GM12878 (cell line): ENCODE results near the gene VWA8. TPM values are rescaled to one million over a fixed set of nuclear protein-coding genes. Genes with fewer than 3 reads are reported as not detected.

ENCODE experiments used
- ATAC-seq: fragments of 200-7000 bp; cut with Tn5 transposase; 3 replicates; pipeline ENCODE4 v1.9.1; 2020; ENCODE audit warnings: mild to moderate bottlenecking, moderate library complexity
- BruUV-seq: library from RNA; stranded (reverse); fragments of 400-500 nt; replicated peaks from 2 replicates; lab custom pipeline; 2021; lab: Mats Ljungman, UMichigan
- CTCF ChIA-PET: fragments of 300-600 bp; sonication (Branson Sonifier 250); formaldehyde crosslinking; extraction: SDS; loops from one replicate; lab custom pipeline; 2021; ENCODE audit warnings: inconsistent platforms; lab: Yijun Ruan, JAX
- POLR2A ChIA-PET: fragments of 350-600 bp; formaldehyde crosslinking; extraction: SDS; loops from one replicate; lab custom pipeline; 2021; ENCODE audit warnings: inconsistent platforms; lab: Charles Lee
- RAD21 ChIA-PET: fragments of 300-600 bp; sonication (Branson Sonifier 250); formaldehyde crosslinking; loops from one replicate; lab custom pipeline; 2023; ENCODE audit warnings: antibody characterized with exemption; ENCODE audit not compliant: unreplicated experiment; lab: Charles Lee
- SMC1A ChIA-PET: fragments of 300-600 bp; sonication (Branson Sonifier 250); formaldehyde crosslinking; loops from one replicate; lab custom pipeline; 2023; ENCODE audit not compliant: unreplicated experiment, uncharacterized antibody; lab: Charles Lee
- DNase-seq: peaks from one replicate; pipeline ENCODE4 v3.0.0-alpha.2; 2011; ENCODE audit warnings: low read depth, low spot score
- FAIRE-seq: peaks from 3 replicates; lab custom pipeline; 2011; peaks lifted over from hg19 to GRCh38; lab: Jason Lieb, UNC
- H2AFZ ChIP-seq: 2 replicates; pipeline ENCODE4 v1.6.0; 2011; ENCODE audit warnings: low read depth, low read length, control low read depth; ENCODE audit not compliant: control insufficient read depth
- H3K27ac ChIP-seq: 2 replicates; pipeline ENCODE4 v1.5.1; 2011; ENCODE audit warnings: control low read depth; ENCODE audit not compliant: control insufficient read depth, insufficient read depth
- H3K27me3 ChIP-seq, 2 experiments: replicated peaks in 1 of 2; 2 replicates each; pipeline versions ENCODE4 v1.6.0 to v1.6.1; 2011; ENCODE audit warnings: low read length in 1 of 2; ENCODE audit not compliant: control insufficient read depth in 2 of 2, insufficient read depth in 2 of 2
- H3K36me3 ChIP-seq, 2 experiments: 2 replicates each; pipeline ENCODE4 v1.5.1; 2011; ENCODE audit warnings: low read length in 1 of 2; ENCODE audit not compliant: control insufficient read depth in 2 of 2, insufficient read depth in 2 of 2
- H3K4me1 ChIP-seq: 2 replicates; pipeline ENCODE4 v1.6.1; 2011; ENCODE audit warnings: mild to moderate bottlenecking, low read length, moderate library complexity, mixed read lengths; ENCODE audit not compliant: control insufficient read depth, insufficient read depth
- H3K4me2 ChIP-seq: 2 replicates; pipeline ENCODE4 v1.6.0; 2011; ENCODE audit warnings: control low read depth; ENCODE audit not compliant: control insufficient read depth, insufficient read depth
- H3K4me3 ChIP-seq: fragments of 200-600 bp; sonication (generic); 2 replicates; pipeline ENCODE4 v1.5.1; 2016
- H3K79me2 ChIP-seq: 2 replicates; pipeline ENCODE4 v1.6.0; 2011; ENCODE audit warnings: low read length; ENCODE audit not compliant: control insufficient read depth, insufficient read depth
- H3K9ac ChIP-seq: 2 replicates; pipeline ENCODE4 v1.8.0; 2011; ENCODE audit warnings: low read length, control low read depth, mixed read lengths; ENCODE audit not compliant: control insufficient read depth, insufficient read depth
- H3K9me3 ChIP-seq: replicated peaks from 3 replicates; pipeline ENCODE4 v1.5.1; 2011; ENCODE audit warnings: mild to moderate bottlenecking, low read length; ENCODE audit not compliant: control insufficient read depth, insufficient read depth
- H4K20me1 ChIP-seq: 2 replicates; pipeline ENCODE4 v1.6.0; 2011; ENCODE audit not compliant: control insufficient read depth, insufficient read depth
- ATF7 ChIP-seq: fragments of 450-650 bp; IDR thresholded peaks from 2 replicates; pipeline ENCODE4 v1.6.1; 2016; ENCODE audit warnings: low read depth, mild to moderate bottlenecking
- BRCA1 ChIP-seq: IDR thresholded peaks from 2 replicates; pipeline ENCODE4 v1.6.1; 2011; ENCODE audit warnings: low read depth, low read length, improper control_type of control experiment
- EGR1 ChIP-seq, 2 experiments: IDR thresholded peaks; 1 replicate in 1 of 2; 2 replicates in 1 of 2; pipeline ENCODE4 v1.6.1; 2011 to 2012; ENCODE audit warnings: low read depth in 2 of 2, low read length in 2 of 2, borderline replicate concordance in 1 of 2, mild to moderate bottlenecking in 1 of 2, moderate library complexity in 1 of 2
- HCFC1 ChIP-seq: fragments of 150-350 bp; IDR thresholded peaks from 2 replicates; pipeline ENCODE4 v1.6.1; 2014; ENCODE audit warnings: low read length
- NFXL1 ChIP-seq: fragments of 450-650 bp; IDR thresholded peaks from 2 replicates; pipeline ENCODE4 v1.6.1; 2017; ENCODE audit warnings: antibody characterized with exemption, mild to moderate bottlenecking, borderline replicate concordance
- NR2F1 ChIP-seq: fragments of 450-650 bp; conservative IDR thresholded peaks from 2 replicates; pipeline ENCODE4 v1.6.1; 2017; ENCODE audit warnings: mild to moderate bottlenecking
- TCF3 ChIP-seq: IDR thresholded peaks from 2 replicates; pipeline ENCODE4 v1.6.1; 2012; ENCODE audit warnings: low read depth, mild to moderate bottlenecking, low read length, borderline replicate concordance; ENCODE audit not compliant: insufficient read depth
- WGBS: methylation state at CpG from one replicate; pipeline ENCODE4 v1.1.6; 2016; ENCODE audit warnings: low lambda C conversion rate; ENCODE audit not compliant: insufficient replicate concordance, insufficient coverage; ENCODE audit errors: missing lambda C conversion rate; 5-methylcytosine and 5-hydroxymethylcytosine counted together
- in situ Hi-C: fragments of 300-500 bp; cut with MboI; formaldehyde crosslinking; loops from 9 replicates; pipeline ENCODE4 v1.14.3; 2018; ENCODE audit warnings: mixed read lengths
- intact Hi-C: fragments of 100-400 bp; cut with micrococcal nuclease; formaldehyde crosslinking; loops from one replicate; pipeline ENCODE4 v1.14.2; 2022; ENCODE audit not compliant: unreplicated experiment
- polyA plus RNA-seq, 11 experiments: library from polyadenylated mRNA; depleted of rRNA in 4 of 11; unstranded in 6 of 11; stranded (reverse) in 5 of 11; fragments of >200 nt; fragmentation: Nextera tagmentation in 4 of 11; fragmentation: Illumina TruSeq in 1 of 11; extraction: Ambion mirVana in 4 of 11; extraction: Trizol in 1 of 11; gene quantifications; 1 replicate in 1 of 11; 2 replicates in 10 of 11; pipeline versions ENCODE4 v1.2.1 to v1.2.3, GENCODE V29; 2011 to 2016; ENCODE audit warnings: inconsistent platforms in 2 of 11, missing spikeins in 2 of 11, low read depth in 1 of 11
- total RNA-seq, 4 experiments: library from RNA; depleted of rRNA in 3 of 4; stranded (reverse); fragments of >200 nt in 3 of 4; fragmentation: Illumina TruSeq in 1 of 4; extraction: Trizol in 1 of 4; gene quantifications; 2 replicates each; pipeline versions ENCODE4 v1.2.1 to v1.2.3, GENCODE V29; 2013 to 2021
- TF ChIP-seq, protein P1 (sequence below): fragments of 450-650 bp; IDR thresholded peaks from 2 replicates; pipeline ENCODE4 v1.6.1; 2018; ENCODE audit warnings: borderline replicate concordance, mild to moderate bottlenecking; ENCODE audit not compliant: partially characterized antibody
- TF ChIP-seq, protein P2 (sequence below): IDR thresholded peaks from 2 replicates; pipeline ENCODE4 v1.6.1; 2011; ENCODE audit warnings: low read depth, low read length, improper control_type of control experiment, borderline replicate concordance
- TF ChIP-seq, protein P3 (sequence below): fragments of 450-650 bp; IDR thresholded peaks from 2 replicates; pipeline ENCODE4 v1.6.1; 2018; ENCODE audit warnings: mild to moderate bottlenecking, low read depth, moderate library complexity; ENCODE audit not compliant: partially characterized antibody
- TF ChIP-seq, protein P4 (sequence below): fragments of 450-650 bp; formaldehyde crosslinking; IDR thresholded peaks from 2 replicates; pipeline ENCODE4 v1.4.0; 2022; ENCODE audit warnings: mild to moderate bottlenecking, moderate library complexity
- TF ChIP-seq, protein P5 (sequence below): fragments of 450-650 bp; IDR thresholded peaks from 2 replicates; pipeline ENCODE4 v1.6.1; 2017; ENCODE audit warnings: borderline replicate concordance

The VWA8 gene
- total and polyA plus RNA-seq, 10 of the 15 experiments (the other 5 are each of a cell fraction or from before 2014, with no cell fraction given): 3.0 to 21.8 (median 13.5) TPM

DNA sequence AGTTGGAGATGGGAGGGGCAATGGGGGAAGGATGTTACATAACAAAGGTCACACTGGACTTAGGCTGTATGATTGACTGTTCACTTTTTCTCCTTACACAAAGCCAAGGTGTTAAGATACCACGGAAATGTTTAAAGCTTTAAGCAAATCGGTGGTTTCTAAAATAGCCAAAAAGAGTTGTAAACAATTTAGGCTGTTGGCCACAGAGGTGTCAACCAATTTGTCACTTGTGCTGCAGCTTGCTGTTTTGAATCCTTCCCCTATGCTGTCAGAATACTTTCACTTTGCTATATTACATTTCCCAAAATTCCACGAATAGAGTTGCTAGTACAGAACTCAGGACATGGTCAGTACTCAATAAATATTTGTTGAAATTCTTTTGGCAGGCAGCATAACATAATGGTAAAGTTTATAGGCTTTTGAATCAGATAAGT, 149.3 kb downstream of the VWA8 start:
- Histone ChIP-seq H3K79me2 (no peaks in the 10 kb centered on the region), H3K9ac (no peak overlapping the region), H3K4me1 (peaks cover 23% of the 10 kb centered on the region), H3K27me3 (no peaks in the 10 kb centered on the region), H3K36me3 (peaks cover 0 to 10% of the 10 kb centered on the region in 2 experiments; a peak in 1 of 4 replicates), H3K27ac (peak overlapping the region; percentile 40), H3K9me3 (no peaks in the 10 kb centered on the region; the same call in 2 of the 3 replicates), H2AFZ (no peak overlapping the region), H3K4me3 (no peak overlapping the region; the same call in 1 of the 2 replicates), H3K4me2 (peak overlapping the region; percentile 31), H4K20me1 (no peaks in the 10 kb centered on the region)
- ChIA-PET RAD21 (interaction anchor here (0.5 to 1.2 kb wide), 3 partner anchors 105 to 421 kb away, joined by 3 to 4 read pairs (median 3); no protein-coding TSS in a partner anchor), CTCF (interaction anchor here (1.2 kb wide), 1 partner anchor 11 kb away, joined by 4 read pairs; no protein-coding TSS in a partner anchor), SMC1A (interaction anchor here (1.0 to 2.1 kb wide), 5 partner anchors 11 to 106 kb away, joined by 3 to 5 read pairs (median 3); no protein-coding TSS in a partner anchor), POLR2A (no interaction called here)
- BruUV-seq: no TSS peak
- peak; percentile 56 for DNase-seq
- intact Hi-C loops (no loop called here), in situ Hi-C loops (no loop called here)
- peak; percentile 83 for ATAC-seq
- 0% methylated on average over 3 of the region's 3 CpGs for WGBS
- peak; percentile 59 for FAIRE-seq
- no peak for TF ChIP-seq NFXL1
- TF ChIP-seq, protein P1, sequence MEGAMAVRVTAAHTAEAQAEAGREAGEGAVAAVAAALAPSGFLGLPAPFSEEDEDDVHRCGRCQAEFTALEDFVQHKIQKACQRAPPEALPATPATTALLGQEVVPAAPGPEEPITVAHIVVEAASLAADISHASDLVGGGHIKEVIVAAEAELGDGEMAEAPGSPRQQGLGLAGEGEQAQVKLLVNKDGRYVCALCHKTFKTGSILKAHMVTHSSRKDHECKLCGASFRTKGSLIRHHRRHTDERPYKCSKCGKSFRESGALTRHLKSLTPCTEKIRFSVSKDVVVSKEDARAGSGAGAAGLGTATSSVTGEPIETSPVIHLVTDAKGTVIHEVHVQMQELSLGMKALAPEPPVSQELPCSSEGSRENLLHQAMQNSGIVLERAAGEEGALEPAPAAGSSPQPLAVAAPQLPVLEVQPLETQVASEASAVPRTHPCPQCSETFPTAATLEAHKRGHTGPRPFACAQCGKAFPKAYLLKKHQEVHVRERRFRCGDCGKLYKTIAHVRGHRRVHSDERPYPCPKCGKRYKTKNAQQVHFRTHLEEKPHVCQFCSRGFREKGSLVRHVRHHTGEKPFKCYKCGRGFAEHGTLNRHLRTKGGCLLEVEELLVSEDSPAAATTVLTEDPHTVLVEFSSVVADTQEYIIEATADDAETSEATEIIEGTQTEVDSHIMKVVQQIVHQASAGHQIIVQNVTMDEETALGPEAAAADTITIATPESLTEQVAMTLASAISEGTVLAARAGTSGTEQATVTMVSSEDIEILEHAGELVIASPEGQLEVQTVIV: no peak
- TF ChIP-seq BRCA1: no peak
- TF ChIP-seq, protein P2, sequence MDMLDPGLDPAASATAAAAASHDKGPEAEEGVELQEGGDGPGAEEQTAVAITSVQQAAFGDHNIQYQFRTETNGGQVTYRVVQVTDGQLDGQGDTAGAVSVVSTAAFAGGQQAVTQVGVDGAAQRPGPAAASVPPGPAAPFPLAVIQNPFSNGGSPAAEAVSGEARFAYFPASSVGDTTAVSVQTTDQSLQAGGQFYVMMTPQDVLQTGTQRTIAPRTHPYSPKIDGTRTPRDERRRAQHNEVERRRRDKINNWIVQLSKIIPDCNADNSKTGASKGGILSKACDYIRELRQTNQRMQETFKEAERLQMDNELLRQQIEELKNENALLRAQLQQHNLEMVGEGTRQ: no peak
- TF ChIP-seq, protein P3, sequence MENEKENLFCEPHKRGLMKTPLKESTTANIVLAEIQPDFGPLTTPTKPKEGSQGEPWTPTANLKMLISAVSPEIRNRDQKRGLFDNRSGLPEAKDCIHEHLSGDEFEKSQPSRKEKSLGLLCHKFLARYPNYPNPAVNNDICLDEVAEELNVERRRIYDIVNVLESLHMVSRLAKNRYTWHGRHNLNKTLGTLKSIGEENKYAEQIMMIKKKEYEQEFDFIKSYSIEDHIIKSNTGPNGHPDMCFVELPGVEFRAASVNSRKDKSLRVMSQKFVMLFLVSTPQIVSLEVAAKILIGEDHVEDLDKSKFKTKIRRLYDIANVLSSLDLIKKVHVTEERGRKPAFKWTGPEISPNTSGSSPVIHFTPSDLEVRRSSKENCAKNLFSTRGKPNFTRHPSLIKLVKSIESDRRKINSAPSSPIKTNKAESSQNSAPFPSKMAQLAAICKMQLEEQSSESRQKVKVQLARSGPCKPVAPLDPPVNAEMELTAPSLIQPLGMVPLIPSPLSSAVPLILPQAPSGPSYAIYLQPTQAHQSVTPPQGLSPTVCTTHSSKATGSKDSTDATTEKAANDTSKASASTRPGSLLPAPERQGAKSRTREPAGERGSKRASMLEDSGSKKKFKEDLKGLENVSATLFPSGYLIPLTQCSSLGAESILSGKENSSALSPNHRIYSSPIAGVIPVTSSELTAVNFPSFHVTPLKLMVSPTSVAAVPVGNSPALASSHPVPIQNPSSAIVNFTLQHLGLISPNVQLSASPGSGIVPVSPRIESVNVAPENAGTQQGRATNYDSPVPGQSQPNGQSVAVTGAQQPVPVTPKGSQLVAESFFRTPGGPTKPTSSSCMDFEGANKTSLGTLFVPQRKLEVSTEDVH: peak; percentile 37
- TF ChIP-seq TCF3: no peak
- no peak for TF ChIP-seq EGR1 (IDR thresholded peaks at IDR 0.05; ENCODE audit: borderline replicate concordance in 1 of 2, low read depth in 2 of 2, low read length in 2 of 2)
- TF ChIP-seq, protein P4, sequence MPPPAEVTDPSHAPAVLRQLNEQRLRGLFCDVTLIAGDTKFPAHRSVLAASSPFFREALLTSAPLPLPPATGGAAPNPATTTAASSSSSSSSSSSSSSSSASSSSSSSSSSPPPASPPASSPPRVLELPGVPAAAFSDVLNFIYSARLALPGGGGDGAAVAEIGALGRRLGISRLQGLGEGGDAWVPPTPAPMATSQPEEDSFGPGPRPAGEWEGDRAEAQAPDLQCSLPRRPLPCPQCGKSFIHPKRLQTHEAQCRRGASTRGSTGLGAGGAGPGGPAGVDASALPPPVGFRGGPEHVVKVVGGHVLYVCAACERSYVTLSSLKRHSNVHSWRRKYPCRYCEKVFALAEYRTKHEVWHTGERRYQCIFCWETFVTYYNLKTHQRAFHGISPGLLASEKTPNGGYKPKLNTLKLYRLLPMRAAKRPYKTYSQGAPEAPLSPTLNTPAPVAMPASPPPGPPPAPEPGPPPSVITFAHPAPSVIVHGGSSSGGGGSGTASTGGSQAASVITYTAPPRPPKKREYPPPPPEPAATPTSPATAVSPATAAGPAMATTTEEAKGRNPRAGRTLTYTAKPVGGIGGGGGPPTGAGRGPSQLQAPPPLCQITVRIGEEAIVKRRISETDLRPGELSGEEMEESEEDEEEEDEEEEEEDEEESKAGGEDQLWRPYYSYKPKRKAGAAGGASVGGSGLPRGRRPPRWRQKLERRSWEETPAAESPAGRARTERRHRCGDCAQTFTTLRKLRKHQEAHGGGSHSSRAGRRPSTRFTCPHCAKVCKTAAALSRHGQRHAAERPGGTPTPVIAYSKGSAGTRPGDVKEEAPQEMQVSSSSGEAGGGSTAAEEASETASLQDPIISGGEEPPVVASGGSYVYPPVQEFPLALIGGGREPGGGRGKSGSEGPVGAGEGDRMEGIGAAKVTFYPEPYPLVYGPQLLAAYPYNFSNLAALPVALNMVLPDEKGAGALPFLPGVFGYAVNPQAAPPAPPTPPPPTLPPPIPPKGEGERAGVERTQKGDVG (CRISPR knock-in tag): no peak
- peak; percentile 81 for TF ChIP-seq NR2F1
- TF ChIP-seq ATF7: peak; percentile 58; the same call in 1 of the 2 replicates
- TF ChIP-seq HCFC1: no peak
- TF ChIP-seq, protein P5, sequence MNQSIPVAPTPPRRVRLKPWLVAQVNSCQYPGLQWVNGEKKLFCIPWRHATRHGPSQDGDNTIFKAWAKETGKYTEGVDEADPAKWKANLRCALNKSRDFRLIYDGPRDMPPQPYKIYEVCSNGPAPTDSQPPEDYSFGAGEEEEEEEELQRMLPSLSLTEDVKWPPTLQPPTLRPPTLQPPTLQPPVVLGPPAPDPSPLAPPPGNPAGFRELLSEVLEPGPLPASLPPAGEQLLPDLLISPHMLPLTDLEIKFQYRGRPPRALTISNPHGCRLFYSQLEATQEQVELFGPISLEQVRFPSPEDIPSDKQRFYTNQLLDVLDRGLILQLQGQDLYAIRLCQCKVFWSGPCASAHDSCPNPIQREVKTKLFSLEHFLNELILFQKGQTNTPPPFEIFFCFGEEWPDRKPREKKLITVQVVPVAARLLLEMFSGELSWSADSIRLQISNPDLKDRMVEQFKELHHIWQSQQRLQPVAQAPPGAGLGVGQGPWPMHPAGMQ: no peak
